SK-N-SH treated with all-trans-retinoic acid at 6 μM for 48 hours (cell line): ENCODE results near the gene KSR2.

ENCODE experiments used
- ATAC-seq: fragments of 200-7000 bp; cut with Tn5 transposase; 3 replicates; pipeline ENCODE4 v1.9.1; 2020; ENCODE audit warnings: mild to moderate bottlenecking, moderate library complexity
- ARNTL ChIP-seq: fragments of 450-650 bp; formaldehyde crosslinking; IDR thresholded peaks from 2 replicates; pipeline ENCODE4 v1.5.0; 2020; ENCODE audit warnings: low read depth, mild to moderate bottlenecking, moderate library complexity, borderline replicate concordance
- BACH2 ChIP-seq: fragments of 250-450 bp; sonication (Bioruptor Pico); IDR thresholded peaks from 2 replicates; pipeline ENCODE4 v1.9.0; 2021; ENCODE audit warnings: mild to moderate bottlenecking, borderline replicate concordance
- CREB5 ChIP-seq: fragments of 250-450 bp; sonication (Bioruptor Pico); IDR thresholded peaks from 2 replicates; pipeline ENCODE4 v1.5.1; 2020; ENCODE audit warnings: low read depth, mild to moderate bottlenecking, moderate library complexity
- CSDC2 ChIP-seq: fragments of 250-450 bp; sonication (Bioruptor Pico); IDR thresholded peaks from 2 replicates; pipeline ENCODE4 v1.5.0; 2020; ENCODE audit warnings: mild to moderate bottlenecking, moderate library complexity
- CSRNP3 ChIP-seq: fragments of 250-450 bp; sonication (Bioruptor Pico); IDR thresholded peaks from 2 replicates; pipeline ENCODE4 v1.5.1; 2021; ENCODE audit warnings: mild to moderate bottlenecking, moderate library complexity
- ESRRG ChIP-seq: fragments of 250-450 bp; sonication (Bioruptor Pico); IDR thresholded peaks from 2 replicates; pipeline ENCODE4 v1.6.1; 2021; ENCODE audit warnings: mild to moderate bottlenecking
- GLIS3 ChIP-seq: fragments of 250-450 bp; sonication (Bioruptor Pico); IDR thresholded peaks from 2 replicates; pipeline ENCODE4 v1.5.0; 2020; ENCODE audit warnings: mild to moderate bottlenecking, moderate library complexity
- OSR1 ChIP-seq: fragments of 250-450 bp; sonication (Bioruptor Pico); IDR thresholded peaks from 2 replicates; pipeline ENCODE4 v1.8.0; 2022; ENCODE audit warnings: moderate library complexity, mild to moderate bottlenecking, inconsistent platforms
- PATZ1 ChIP-seq: fragments of 250-450 bp; sonication (Bioruptor Pico); IDR thresholded peaks from 2 replicates; pipeline ENCODE4 v1.8.0; 2020; ENCODE audit warnings: mild to moderate bottlenecking, moderate library complexity, borderline replicate concordance
- POU6F1 ChIP-seq: fragments of 250-450 bp; sonication (Bioruptor Pico); IDR thresholded peaks from 2 replicates; pipeline ENCODE4 v1.8.0; 2021; ENCODE audit warnings: low read depth, mild to moderate bottlenecking, moderate library complexity, borderline replicate concordance
- PPARA ChIP-seq: fragments of 250-450 bp; sonication (Bioruptor Pico); IDR thresholded peaks from 2 replicates; pipeline ENCODE4 v1.5.0; 2020; ENCODE audit warnings: mild to moderate bottlenecking, borderline replicate concordance
- RARB ChIP-seq: fragments of 250-450 bp; sonication (Bioruptor Pico); IDR thresholded peaks from 2 replicates; pipeline ENCODE4 v1.8.0; 2021; ENCODE audit warnings: mild to moderate bottlenecking, moderate library complexity
- TCF4 ChIP-seq: fragments of 250-450 bp; sonication (Bioruptor Pico); IDR thresholded peaks from 2 replicates; pipeline ENCODE4 v1.8.0; 2021; ENCODE audit warnings: mild to moderate bottlenecking, moderate library complexity, borderline replicate concordance
- TOX ChIP-seq: fragments of 250-450 bp; sonication (Bioruptor Pico); IDR thresholded peaks from 2 replicates; pipeline ENCODE4 v1.8.0; 2021; ENCODE audit warnings: mild to moderate bottlenecking, moderate library complexity, borderline replicate concordance
- TSHZ2 ChIP-seq: fragments of 250-450 bp; sonication (Bioruptor Pico); IDR thresholded peaks from 2 replicates; pipeline ENCODE4 v1.5.0; 2020; ENCODE audit warnings: mild to moderate bottlenecking, moderate library complexity
- ZFP30 ChIP-seq: fragments of 450-650 bp; formaldehyde crosslinking; IDR thresholded peaks from 2 replicates; pipeline ENCODE4 v1.5.0; 2022; ENCODE audit warnings: mild to moderate bottlenecking, moderate library complexity
- ZNF565 ChIP-seq: fragments of 450-650 bp; formaldehyde crosslinking; conservative IDR thresholded peaks from 2 replicates; pipeline ENCODE4 v1.5.0; 2020; ENCODE audit warnings: low read depth, mild to moderate bottlenecking, moderate library complexity
- ZNF70 ChIP-seq: fragments of 450-650 bp; formaldehyde crosslinking; IDR thresholded peaks from 2 replicates; pipeline ENCODE4 v1.5.0; 2020; ENCODE audit warnings: mild to moderate bottlenecking, moderate library complexity
- ZNF8 ChIP-seq: fragments of 450-650 bp; formaldehyde crosslinking; IDR thresholded peaks from 2 replicates; pipeline ENCODE4 v1.5.0; 2020; ENCODE audit warnings: mild to moderate bottlenecking, moderate library complexity

The KSR2 gene

GRCh38 chr12:117975006-117975405 is 6.2 kb upstream of the KSR2 start:
- TF ChIP-seq CREB5 (CRISPR knock-in tag) = no peak
- TF ChIP-seq ZNF8 (CRISPR knock-in tag) = no peak
- no peak for ATAC-seq

GRCh38 chr12:117972301-117972700 is 3.5 kb upstream of the KSR2 start:
- TF ChIP-seq RARB = no peak
- no peak for TF ChIP-seq OSR1
- TF ChIP-seq BACH2 (CRISPR knock-in tag) = no peak
- no peak for TF ChIP-seq CSDC2 (CRISPR knock-in tag)
- no peak for TF ChIP-seq CSRNP3 (CRISPR knock-in tag)
- TF ChIP-seq CREB5 (CRISPR knock-in tag) = no peak
- no peak for TF ChIP-seq ESRRG (CRISPR knock-in tag)
- TF ChIP-seq ZFP30 (CRISPR knock-in tag) = no peak
- TF ChIP-seq TCF4 (CRISPR knock-in tag) = no peak
- TF ChIP-seq GLIS3 = no peak
- no peak for TF ChIP-seq PPARA (CRISPR knock-in tag)
- no peak for TF ChIP-seq ARNTL
- TF ChIP-seq TSHZ2 (CRISPR knock-in tag) = no peak
- no peak for TF ChIP-seq ZNF8 (CRISPR knock-in tag)
- no peak for TF ChIP-seq PATZ1 (CRISPR knock-in tag)
- no peak for TF ChIP-seq POU6F1
- no peak for ATAC-seq

- no peak for ATAC-seq
- TF ChIP-seq TOX (no peak), ZNF70 (CRISPR knock-in tag) (no peak)
Observed at GRCh38 chr12:117970334-117970733, 1.5 kb upstream of the KSR2 start.

GRCh38 chr12:117968151-117968789 is 520 bp downstream of the KSR2 start:
- no peak for ATAC-seq
- no peak for TF ChIP-seq CSRNP3 (CRISPR knock-in tag)
- no peak for TF ChIP-seq RARB
- no peak for TF ChIP-seq ZNF565 (CRISPR knock-in tag)
- TF ChIP-seq PPARA (CRISPR knock-in tag) = no peak
- TF ChIP-seq PATZ1 (CRISPR knock-in tag) = no peak
- no peak for TF ChIP-seq TOX
- no peak for TF ChIP-seq ZFP30 (CRISPR knock-in tag)
- TF ChIP-seq, all 23 proteins: peak for 0
